ENCODE measurements around the gene DPPA5.

The DPPA5 gene

DNA sequence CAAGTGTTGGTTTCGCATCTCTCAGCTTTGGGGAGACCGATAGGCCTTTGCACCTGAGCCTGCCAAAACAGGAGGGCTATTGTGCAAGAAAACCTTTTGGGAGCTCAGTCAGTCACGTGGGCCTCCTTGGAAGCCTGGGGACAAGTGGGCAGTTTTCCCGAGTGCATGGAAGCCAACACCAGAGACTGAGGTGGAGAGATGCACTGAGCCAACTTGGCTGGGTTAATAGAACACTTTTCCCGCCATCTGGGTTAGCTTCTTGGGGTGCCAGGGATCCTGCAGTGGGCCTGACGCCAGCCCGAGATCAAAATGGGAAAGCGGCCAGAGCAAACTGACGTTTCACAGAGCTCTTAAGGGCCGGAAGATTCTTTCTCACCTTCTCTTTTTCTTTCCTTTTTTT is 18.4 kb upstream of the DPPA5 start:
- no peak for DNase-seq (ENCODE audit: low read depth)
- TF ChIP-seq, protein P1, sequence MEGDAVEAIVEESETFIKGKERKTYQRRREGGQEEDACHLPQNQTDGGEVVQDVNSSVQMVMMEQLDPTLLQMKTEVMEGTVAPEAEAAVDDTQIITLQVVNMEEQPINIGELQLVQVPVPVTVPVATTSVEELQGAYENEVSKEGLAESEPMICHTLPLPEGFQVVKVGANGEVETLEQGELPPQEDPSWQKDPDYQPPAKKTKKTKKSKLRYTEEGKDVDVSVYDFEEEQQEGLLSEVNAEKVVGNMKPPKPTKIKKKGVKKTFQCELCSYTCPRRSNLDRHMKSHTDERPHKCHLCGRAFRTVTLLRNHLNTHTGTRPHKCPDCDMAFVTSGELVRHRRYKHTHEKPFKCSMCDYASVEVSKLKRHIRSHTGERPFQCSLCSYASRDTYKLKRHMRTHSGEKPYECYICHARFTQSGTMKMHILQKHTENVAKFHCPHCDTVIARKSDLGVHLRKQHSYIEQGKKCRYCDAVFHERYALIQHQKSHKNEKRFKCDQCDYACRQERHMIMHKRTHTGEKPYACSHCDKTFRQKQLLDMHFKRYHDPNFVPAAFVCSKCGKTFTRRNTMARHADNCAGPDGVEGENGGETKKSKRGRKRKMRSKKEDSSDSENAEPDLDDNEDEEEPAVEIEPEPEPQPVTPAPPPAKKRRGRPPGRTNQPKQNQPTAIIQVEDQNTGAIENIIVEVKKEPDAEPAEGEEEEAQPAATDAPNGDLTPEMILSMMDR (IDR thresholded peaks at IDR 0.05; ENCODE audit: low read length, missing control alignments) = no peak
- no peak overlapping the region for H3K4me3 ChIP-seq (replicated peaks; ENCODE audit: low read depth, low read length)

GRCh38 chr6:73371984-73372383 is 17.9 kb upstream of the DPPA5 start:
- no peak for DNase-seq (ENCODE audit: low read depth)
- TF ChIP-seq, protein P1 (IDR thresholded peaks at IDR 0.05; ENCODE audit: low read length, missing control alignments) = no peak
- H3K4me3 ChIP-seq (replicated peaks; ENCODE audit: low read depth, low read length) = no peak overlapping the region

DNA sequence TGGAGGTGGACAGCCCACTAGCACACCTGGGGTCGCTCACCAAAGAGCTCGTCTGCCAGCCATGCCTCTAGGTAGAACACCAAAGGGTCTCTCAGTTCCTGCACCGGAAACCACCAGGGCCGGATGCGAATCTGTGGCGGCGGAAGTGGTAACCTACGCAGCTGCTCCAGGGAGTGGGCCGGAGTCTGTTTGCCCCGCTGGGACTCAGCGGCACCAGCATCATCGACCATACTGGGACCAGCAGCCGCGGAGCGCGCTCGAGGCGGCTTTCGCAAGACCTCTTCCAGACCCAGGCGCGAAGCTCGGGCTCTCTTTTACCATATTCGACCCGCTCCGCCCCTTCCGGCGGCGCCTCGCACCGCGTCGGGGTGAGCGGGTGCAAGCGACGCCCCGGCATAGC is 15.5 kb upstream of the DPPA5 start, which contains the start of gene OOEP:
Gene OOEP, minus strand, starts transcription at position 335 of the 400 bp plus-strand sequence. Its CDS starts 105 bp downstream, at position 230.
- TF ChIP-seq, protein P1 (IDR thresholded peaks at IDR 0.05; ENCODE audit: low read length, missing control alignments) = no peak
- H3K4me3 ChIP-seq (replicated peaks; ENCODE audit: low read depth, low read length) = no peak within 1 kb of the TSS
- DNase-seq (ENCODE audit: low read depth) = no peak

DNA sequence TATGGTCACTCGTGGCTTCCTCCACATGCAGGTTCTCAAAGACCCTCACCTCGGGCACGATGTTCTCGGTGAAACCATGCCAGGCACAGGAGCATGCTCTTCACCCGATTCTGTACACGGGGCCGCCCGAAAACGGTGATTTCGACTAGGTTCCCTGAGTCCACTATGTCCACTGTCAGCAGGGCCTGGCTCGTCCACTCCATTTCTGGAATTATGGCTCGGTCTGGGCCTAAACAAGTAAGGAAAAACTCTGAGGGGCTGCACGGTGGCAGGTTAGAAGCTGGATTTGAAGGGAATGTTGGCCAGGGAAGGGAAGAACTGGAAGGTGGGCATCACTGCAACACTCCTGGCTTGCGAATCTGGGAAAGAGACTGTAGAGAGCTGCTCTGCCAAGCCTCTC is 15.1 kb upstream of the DPPA5 start:
- DNase-seq (ENCODE audit: low read depth) = no peak
- TF ChIP-seq, protein P1 (IDR thresholded peaks at IDR 0.05; ENCODE audit: low read length, missing control alignments) = no peak
- no peak overlapping the region for H3K4me3 ChIP-seq (replicated peaks; ENCODE audit: low read depth, low read length)

GRCh38 chr6:73368675-73369074 is 14.6 kb upstream of the DPPA5 start:
- TF ChIP-seq, protein P1 (IDR thresholded peaks at IDR 0.05; ENCODE audit: low read length, missing control alignments) = no peak
- no peak for DNase-seq (ENCODE audit: low read depth)
- no peak overlapping the region for H3K4me3 ChIP-seq (replicated peaks; ENCODE audit: low read depth, low read length)

DNA sequence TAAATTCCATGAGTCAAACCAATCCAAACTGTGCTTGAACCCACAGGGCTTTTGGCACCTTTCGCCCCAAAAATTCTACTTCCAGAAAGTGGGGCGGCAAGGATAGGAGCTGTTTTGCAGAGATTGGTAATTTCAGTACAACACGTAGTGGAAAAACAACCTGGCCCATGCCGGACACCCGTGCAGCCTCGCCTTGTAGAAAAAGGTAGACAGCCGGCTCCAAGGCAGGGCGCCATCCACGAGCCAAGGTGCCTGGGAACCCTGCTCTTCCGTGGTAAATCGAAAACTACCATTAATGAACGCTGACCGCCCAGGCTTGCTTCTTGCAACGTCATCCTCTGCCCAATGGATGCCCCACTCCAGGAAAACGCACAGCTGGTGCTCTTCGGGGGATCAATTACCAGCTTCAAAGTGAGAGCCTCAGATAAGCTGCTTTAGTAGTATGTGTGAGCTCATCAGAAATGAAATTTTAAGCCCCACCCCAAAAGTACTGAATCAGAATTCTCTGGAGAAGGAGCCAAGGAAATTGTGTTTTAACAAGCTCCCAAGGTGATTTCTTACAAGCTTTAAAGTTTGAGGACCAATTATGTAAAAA is 13.8 kb upstream of the DPPA5 start:
- H3K4me3 ChIP-seq (replicated peaks; ENCODE audit: low read depth, low read length) = no peak overlapping the region
- no peak for DNase-seq (ENCODE audit: low read depth)
- TF ChIP-seq, protein P1 (IDR thresholded peaks at IDR 0.05; ENCODE audit: low read length, missing control alignments) = no peak

GRCh38 chr6:73364549-73364948 is 10.5 kb upstream of the DPPA5 start:
- TF ChIP-seq, protein P1 (IDR thresholded peaks at IDR 0.05; ENCODE audit: low read length, missing control alignments) = no peak
- no peak for DNase-seq (ENCODE audit: low read depth)
- no peak overlapping the region for H3K4me3 ChIP-seq (replicated peaks; ENCODE audit: low read depth, low read length)
